T-cell (primary cell): ENCODE measurements around the gene COX6B2. TPM values are rescaled to one million over a fixed set of nuclear protein-coding genes. Genes with fewer than 3 reads are reported as not detected.

Experiments used
- ATAC-seq, 4 experiments: fragments of 200-7000 bp in 3 of 4; fragments of 150-1000 bp in 1 of 4; cut with Tn5 transposase; replicated peaks in 1 of 4; 1 replicate in 3 of 4; 2 replicates in 1 of 4; pipeline ENCODE4 v1.10.0; 2021; ENCODE audit warnings: moderate library complexity in 3 of 4, mild to moderate bottlenecking in 2 of 4, moderate number of reproducible peaks in 1 of 4
- CTCF ChIA-PET, 2 donors: fragments of 300-600 bp; sonication (Branson Sonifier 250); formaldehyde crosslinking; loops; one replicate each; lab custom pipeline; 2022; ENCODE audit warnings: antibody characterized with exemption in 2 of 2; lab: Charles Lee
- POLR2A ChIA-PET, 2 donors: fragments of 300-600 bp; sonication (Branson Sonifier 250); formaldehyde crosslinking; loops; one replicate each; lab custom pipeline; 2022; ENCODE audit warnings: antibody characterized with exemption in 2 of 2; lab: Charles Lee
- DNase-seq, 35 experiments: peaks; one replicate each; pipeline versions ENCODE4 v3.0.0 to v3.0.0-alpha.2; 2013 to 2023
- H3K27ac ChIP-seq: one replicate; pipeline ENCODE4 v1.5.1; 2013; ENCODE audit warnings: low read length
- H3K27me3 ChIP-seq, 2 experiments: replicated peaks in 1 of 2; 1 replicate in 1 of 2; 2 replicates in 1 of 2; pipeline versions ENCODE4 v1.6.1 to v1.7.0; 2013; ENCODE audit warnings: low read length in 1 of 2, mixed read lengths in 1 of 2; ENCODE audit not compliant: control insufficient read depth in 2 of 2, insufficient read depth in 2 of 2; ENCODE audit errors: extremely low read depth in 1 of 2
- H3K36me3 ChIP-seq, 2 donors: 1 replicate in 1 of 2; 2 replicates in 1 of 2; pipeline versions ENCODE4 v1.6.1 to v1.7.0; 2013; ENCODE audit warnings: low read length in 1 of 2; ENCODE audit not compliant: control insufficient read depth in 2 of 2, insufficient read depth in 1 of 2; ENCODE audit errors: extremely low read depth in 1 of 2
- H3K4me1 ChIP-seq, 2 experiments: 1 replicate in 1 of 2; 2 replicates in 1 of 2; pipeline versions ENCODE4 v1.6.1 to v1.7.0; 2013; ENCODE audit warnings: low read length in 2 of 2, mixed read lengths in 1 of 2; ENCODE audit not compliant: insufficient read depth in 2 of 2, control insufficient read depth in 1 of 2; ENCODE audit errors: extremely low read depth in 1 of 2
- H3K4me3 ChIP-seq, 2 donors: 1 replicate in 1 of 2; 2 replicates in 1 of 2; pipeline versions ENCODE4 v1.5.1 to v1.7.0; 2013; ENCODE audit warnings: mild to moderate bottlenecking in 2 of 2, low read length in 1 of 2, moderate library complexity in 1 of 2; ENCODE audit not compliant: control insufficient read depth in 1 of 2; ENCODE audit errors: extremely low read depth in 1 of 2
- H3K9me3 ChIP-seq: 2 replicates; pipeline ENCODE4 v1.7.0; 2013
- H3K27ac Mint-ChIP-seq, 2 donors: one replicate each; pipeline ENCODE4 v1.8.0; 2020 to 2021; ENCODE audit warnings: mild to moderate bottlenecking in 2 of 2, mixed read lengths in 2 of 2
- H3K27me3 Mint-ChIP-seq, 2 donors: one replicate each; pipeline ENCODE4 v1.8.0; 2021 to 2022; ENCODE audit warnings: mixed read lengths in 2 of 2
- H3K36me3 Mint-ChIP-seq: one replicate; pipeline ENCODE4 v1.8.0; 2021; ENCODE audit warnings: mixed read lengths
- H3K4me1 Mint-ChIP-seq, 3 donors: one replicate each; pipeline ENCODE4 v1.8.0; 2020 to 2022; ENCODE audit warnings: mixed read lengths in 3 of 3, mild to moderate bottlenecking in 1 of 3
- H3K4me3 Mint-ChIP-seq, 3 donors: one replicate each; pipeline ENCODE4 v1.8.0; 2020 to 2022; ENCODE audit warnings: mild to moderate bottlenecking in 3 of 3, mixed read lengths in 3 of 3, moderate library complexity in 3 of 3
- H3K9me3 Mint-ChIP-seq, 3 donors: one replicate each; pipeline ENCODE4 v1.8.0; 2020 to 2022; ENCODE audit warnings: mixed read lengths in 3 of 3
- WGBS: methylation state at CpG from one replicate; pipeline ENCODE4 v1.1.5; 2013; ENCODE audit warnings: missing lambda C conversion rate; ENCODE audit not compliant: insufficient coverage; 5-methylcytosine and 5-hydroxymethylcytosine counted together
- total RNA-seq, 35 experiments: library from RNA in 6 of 35; stranded (reverse) in 6 of 35; fragments of 120-200 nt in 1 of 35; gene quantifications; one replicate each; pipeline versions ENCODE4 v1.2.1 to v1.2.4 and lab custom pipeline; 2013 to 2026

COX6B2 gene
- total RNA-seq, 5 donors from 2014 or later (not counting 1 experiment from before 2014, with no cell fraction given) = 0.12 to 0.51 TPM; not detected in 3

DNA sequence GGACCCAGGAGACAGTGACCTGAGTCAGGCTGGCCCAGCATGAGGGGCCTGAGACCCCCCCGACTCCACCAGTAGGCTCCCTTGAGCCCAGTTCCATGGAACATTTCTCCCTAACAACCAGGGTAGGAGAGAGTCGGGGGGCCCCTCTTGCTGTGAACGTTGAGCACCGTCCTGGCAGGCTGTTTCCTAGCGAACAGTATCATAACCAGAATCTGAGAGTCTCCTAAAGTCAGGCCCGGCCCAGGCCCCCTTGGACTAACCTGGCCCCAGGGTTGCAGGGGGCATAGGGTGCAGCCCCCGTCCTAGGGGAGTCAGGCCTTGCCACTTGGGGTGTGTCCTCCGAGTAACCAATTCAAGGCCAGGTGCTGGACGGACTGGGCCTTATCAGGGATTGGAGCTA is 43.1 kb downstream of the COX6B2 start:
- ChIA-PET CTCF (no interaction called here), POLR2A (no interaction called here)
- H3K27ac ChIP-seq = no peak overlapping the region
- H3K27ac Mint-ChIP-seq = no peak overlapping the region
- ATAC-seq (no peak), DNase-seq (no peak)
- no peaks in the 10 kb centered on the region for H3K9me3 ChIP-seq
- H3K36me3 ChIP-seq = no peaks in the 10 kb centered on the region
- WGBS = 85% methylated on average over 8 of the region's 9 CpGs
- no peaks in the 10 kb centered on the region for H3K27me3 ChIP-seq
- no peaks in the 10 kb centered on the region for H3K9me3 Mint-ChIP-seq
- H3K4me1 ChIP-seq = no peaks in the 10 kb centered on the region
- no peaks in the 10 kb centered on the region for H3K36me3 Mint-ChIP-seq
- no peaks in the 10 kb centered on the region for H3K27me3 Mint-ChIP-seq
- H3K4me3 Mint-ChIP-seq = no peak overlapping the region
- no peak overlapping the region for H3K4me3 ChIP-seq
- H3K4me1 Mint-ChIP-seq = peaks cover 0 to 6% (median 0%) of the 10 kb centered on the region in 3 donors

- ChIA-PET POLR2A (no interaction called here), CTCF (no interaction called here)
- no peaks in the 10 kb centered on the region for H3K36me3 ChIP-seq
- 88% methylated on average over 2 of the region's 7 CpGs for WGBS
- DNase-seq = no peak
- Mint-ChIP-seq H3K9me3 (no peaks in the 10 kb centered on the region), H3K4me1 (peaks cover 0 to 6% (median 3%) of the 10 kb centered on the region in 3 donors), H3K4me3 (no peak overlapping the region), H3K27ac (no peak overlapping the region), H3K27me3 (no peaks in the 10 kb centered on the region), H3K36me3 (no peaks in the 10 kb centered on the region)
- no peak overlapping the region for H3K4me3 ChIP-seq
- H3K9me3 ChIP-seq = no peaks in the 10 kb centered on the region
- no peaks in the 10 kb centered on the region for H3K27me3 ChIP-seq
- H3K4me1 ChIP-seq = no peaks in the 10 kb centered on the region
- no peak for ATAC-seq
- no peak overlapping the region for H3K27ac ChIP-seq
Observed at GRCh38 chr19:55310498-55310897, 44.0 kb downstream of the COX6B2 start.

DNA sequence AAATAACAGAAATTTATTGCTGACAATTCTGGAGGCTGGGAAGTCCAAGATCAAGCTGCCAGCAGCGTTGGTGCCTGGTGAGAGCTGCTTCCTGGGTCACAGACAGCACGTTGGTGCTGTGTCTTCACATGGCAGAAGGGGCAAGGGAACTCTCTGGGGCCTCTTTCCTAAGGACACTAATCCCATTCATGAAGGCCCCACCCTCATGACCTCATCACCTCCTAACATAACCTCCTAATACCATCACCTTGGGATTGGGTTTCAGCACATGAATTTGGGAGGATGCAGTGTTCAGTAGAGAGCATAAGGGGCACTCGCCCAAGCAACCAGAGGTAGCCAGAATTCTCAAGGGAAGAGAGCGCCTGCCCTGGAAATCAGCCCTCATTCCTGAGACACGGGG is 45.1 kb downstream of the COX6B2 start:
- H3K27ac ChIP-seq = no peak overlapping the region
- H3K27ac Mint-ChIP-seq = no peak overlapping the region
- H3K27me3 ChIP-seq = no peaks in the 10 kb centered on the region
- no peak for ATAC-seq
- H3K9me3 Mint-ChIP-seq = no peaks in the 10 kb centered on the region
- WGBS = 75% methylated on average over 5 of the region's 5 CpGs
- no peak overlapping the region for H3K4me3 ChIP-seq
- H3K4me1 ChIP-seq = no peaks in the 10 kb centered on the region
- H3K9me3 ChIP-seq = no peaks in the 10 kb centered on the region
- H3K27me3 Mint-ChIP-seq = no peaks in the 10 kb centered on the region
- DNase-seq = no peak
- ChIA-PET POLR2A (interaction anchor here in 1 of 2 donors (0.6 kb wide), 1 partner anchor 17 kb away, joined by 3 read pairs; no protein-coding TSS in a partner anchor), CTCF (no interaction called here)
- H3K4me3 Mint-ChIP-seq = no peak overlapping the region
- H3K36me3 ChIP-seq = no peaks in the 10 kb centered on the region
- peaks cover 2 to 6% (median 5%) of the 10 kb centered on the region in 3 donors for H3K4me1 Mint-ChIP-seq
- H3K36me3 Mint-ChIP-seq = no peaks in the 10 kb centered on the region

DNA sequence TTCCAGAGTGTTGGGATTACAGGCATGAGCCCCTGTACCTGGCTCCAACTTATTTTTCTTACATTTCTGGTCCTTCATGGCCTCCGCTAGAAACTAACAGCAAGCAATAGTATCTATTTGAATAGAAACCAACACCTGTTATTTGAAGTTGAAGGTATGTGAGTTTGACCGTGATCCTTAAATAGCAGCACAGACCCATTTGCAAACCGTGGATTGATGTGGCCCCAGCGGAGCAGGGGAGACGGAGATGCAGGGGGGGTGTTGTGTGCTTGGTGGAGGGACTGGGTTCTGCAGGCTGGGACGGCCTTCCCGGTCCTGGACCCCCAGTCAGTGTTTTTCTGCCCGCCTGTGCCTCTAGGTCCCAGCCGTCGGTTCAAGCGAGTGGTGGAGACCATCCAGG is 46.2 kb downstream of the COX6B2 start:
- Mint-ChIP-seq H3K27me3 (no peaks in the 10 kb centered on the region), H3K36me3 (no peaks in the 10 kb centered on the region), H3K4me3 (no peak overlapping the region), H3K27ac (no peak overlapping the region), H3K9me3 (no peaks in the 10 kb centered on the region), H3K4me1 (peaks cover 2 to 5% (median 2%) of the 10 kb centered on the region in 3 donors)
- Histone ChIP-seq H3K4me3 (no peak overlapping the region), H3K27ac (no peak overlapping the region), H3K36me3 (no peaks in the 10 kb centered on the region), H3K27me3 (no peaks in the 10 kb centered on the region), H3K9me3 (no peaks in the 10 kb centered on the region), H3K4me1 (no peaks in the 10 kb centered on the region)
- ChIA-PET CTCF (no interaction called here), POLR2A (no interaction called here)
- no peak for ATAC-seq
- no peak for DNase-seq
- WGBS = 91% methylated on average over 4 of the region's 11 CpGs

- H3K9me3 Mint-ChIP-seq = no peaks in the 10 kb centered on the region
- ATAC-seq (no peak), DNase-seq (no peak)
- H3K36me3 Mint-ChIP-seq = no peaks in the 10 kb centered on the region
- ChIA-PET CTCF (interaction anchor here in 1 of 2 donors (0.7 kb wide), 1 partner anchor 147 kb away, joined by 3 read pairs; no protein-coding TSS in a partner anchor), POLR2A (no interaction called here)
- H3K9me3 ChIP-seq = no peaks in the 10 kb centered on the region
- no peaks in the 10 kb centered on the region for H3K27me3 ChIP-seq
- no peak overlapping the region for H3K27ac ChIP-seq
- WGBS = no CpG with 5 or more reads among the region's 3 CpGs
- H3K4me1 ChIP-seq = peaks cover 0 to 11% of the 10 kb centered on the region in 2 experiments
- H3K4me1 Mint-ChIP-seq = peaks cover 4 to 9% (median 6%) of the 10 kb centered on the region in 3 donors
- H3K4me3 Mint-ChIP-seq = no peak overlapping the region
- H3K27me3 Mint-ChIP-seq = no peaks in the 10 kb centered on the region
- no peak overlapping the region for H3K4me3 ChIP-seq
- no peak overlapping the region for H3K27ac Mint-ChIP-seq
- no peaks in the 10 kb centered on the region for H3K36me3 ChIP-seq
Observed at GRCh38 chr19:55306712-55307111, 47.8 kb downstream of the COX6B2 start.

DNA sequence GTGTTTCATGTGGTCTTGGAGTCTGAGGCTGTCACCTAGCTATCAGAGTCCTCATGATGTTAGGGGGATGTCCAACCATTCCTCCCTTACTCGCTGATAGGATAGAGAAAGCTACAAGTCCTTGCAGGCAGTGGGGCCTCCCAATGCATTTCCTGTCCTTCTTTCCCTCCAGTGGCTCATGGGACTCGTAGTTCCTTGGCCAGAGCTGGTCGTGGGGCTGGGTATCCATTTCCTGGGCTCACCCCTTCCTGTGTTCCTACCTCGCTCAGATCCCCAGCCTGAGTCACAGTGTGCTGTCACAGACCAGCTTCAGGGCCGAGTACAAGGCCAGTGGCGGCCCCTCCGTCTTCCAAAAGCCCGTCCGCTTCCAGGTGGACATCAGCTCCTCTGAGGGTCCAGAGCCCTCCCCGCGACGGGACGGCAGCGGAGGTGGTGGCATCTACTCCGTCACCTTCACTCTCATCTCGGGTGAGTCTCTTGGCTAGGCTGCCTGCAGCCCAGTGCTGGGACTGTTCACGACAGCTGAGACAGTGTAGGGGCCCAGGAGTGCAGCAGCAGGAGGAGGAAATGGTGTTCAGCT is 48.4 kb downstream of the COX6B2 start:
- no peaks in the 10 kb centered on the region for H3K27me3 Mint-ChIP-seq
- peaks cover 10 to 13% (median 11%) of the 10 kb centered on the region in 3 donors for H3K4me1 Mint-ChIP-seq
- Histone ChIP-seq H3K27me3 (peaks cover 0 to 6% of the 10 kb centered on the region in 2 experiments), H3K4me3 (no peak overlapping the region), H3K9me3 (no peaks in the 10 kb centered on the region), H3K36me3 (no peaks in the 10 kb centered on the region), H3K4me1 (peaks cover 0 to 17% of the 10 kb centered on the region in 2 experiments), H3K27ac (no peak overlapping the region)
- WGBS = 84% methylated on average over 11 of the region's 17 CpGs
- H3K4me3 Mint-ChIP-seq = no peak overlapping the region
- POLR2A ChIA-PET = no interaction called here
- ATAC-seq (no peak), DNase-seq (no peak)
- H3K27ac Mint-ChIP-seq = no peak overlapping the region
- CTCF ChIA-PET = no interaction called here
- no peaks in the 10 kb centered on the region for H3K36me3 Mint-ChIP-seq
- no peaks in the 10 kb centered on the region for H3K9me3 Mint-ChIP-seq
